Mammary microvascular endothelial cell (primary cell): ENCODE measurements around the gene TMEM109. TPM values are rescaled to one million over a fixed set of nuclear protein-coding genes. Genes with fewer than 3 reads are reported as not detected.

Experiments used
- total RNA-seq: library from RNA; depleted of rRNA; stranded (reverse); fragments of >200 nt; gene quantifications from 2 replicates; pipeline ENCODE4 v1.2.3, GENCODE V29; 2015

Gene TMEM109, protein sequence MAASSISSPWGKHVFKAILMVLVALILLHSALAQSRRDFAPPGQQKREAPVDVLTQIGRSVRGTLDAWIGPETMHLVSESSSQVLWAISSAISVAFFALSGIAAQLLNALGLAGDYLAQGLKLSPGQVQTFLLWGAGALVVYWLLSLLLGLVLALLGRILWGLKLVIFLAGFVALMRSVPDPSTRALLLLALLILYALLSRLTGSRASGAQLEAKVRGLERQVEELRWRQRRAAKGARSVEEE
- total RNA-seq: 198 and 201 TPM in 2 replicates

DNA sequence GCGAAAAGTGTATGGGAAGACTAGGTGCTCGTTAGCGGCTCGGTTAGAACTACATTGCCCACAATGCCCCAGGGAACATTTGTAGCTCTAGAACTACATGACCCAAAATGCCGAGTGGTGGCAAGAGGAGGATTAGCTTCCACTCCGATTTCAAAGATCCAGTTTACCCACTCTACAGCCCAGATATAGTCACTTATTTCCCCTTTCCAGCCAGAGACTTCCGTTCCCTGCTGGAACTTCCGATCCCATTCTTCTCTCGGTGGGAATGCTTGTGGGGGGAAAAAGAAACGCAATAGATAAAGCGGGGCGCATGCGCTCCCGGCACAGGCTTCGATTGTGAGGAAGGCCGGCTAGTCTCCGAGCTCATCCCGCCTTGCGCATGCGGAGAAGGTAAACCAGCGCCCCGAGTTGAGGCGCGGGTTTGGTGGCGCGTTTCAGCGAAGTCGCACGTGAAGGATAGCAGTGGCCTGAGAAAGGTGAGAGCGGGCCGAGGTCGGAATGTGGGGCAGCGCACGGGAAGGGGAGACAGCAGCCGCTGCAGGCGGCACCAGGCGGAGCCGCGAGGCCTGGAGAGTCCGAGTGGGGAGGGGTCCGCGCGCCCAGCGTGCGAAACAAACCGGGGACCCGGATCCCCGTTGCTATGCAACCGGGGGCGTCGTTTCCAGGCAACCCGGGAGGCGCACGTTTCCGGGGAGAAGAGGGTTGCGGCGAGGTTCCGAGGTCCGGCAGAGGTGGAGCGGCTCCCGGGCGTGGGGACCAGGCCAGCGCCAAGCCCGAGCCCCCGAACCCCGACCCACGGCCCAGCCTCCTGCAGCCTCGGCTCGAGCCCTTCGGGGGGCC is at the start of gene TMEM109:
TMEM109 (plus strand) TSS at position 366 of the 840 bp plus-strand sequence. CDS start 5,536 bp downstream, outside the sequence.

GRCh38 chr11:60866911-60867870 is 46.8 kb upstream of the TMEM109 start, which contains the start of gene ZP1:
TSS of gene ZP1 (plus strand) at chr11:60867542. CDS start at chr11:60867562, 20 bp downstream.

DNA sequence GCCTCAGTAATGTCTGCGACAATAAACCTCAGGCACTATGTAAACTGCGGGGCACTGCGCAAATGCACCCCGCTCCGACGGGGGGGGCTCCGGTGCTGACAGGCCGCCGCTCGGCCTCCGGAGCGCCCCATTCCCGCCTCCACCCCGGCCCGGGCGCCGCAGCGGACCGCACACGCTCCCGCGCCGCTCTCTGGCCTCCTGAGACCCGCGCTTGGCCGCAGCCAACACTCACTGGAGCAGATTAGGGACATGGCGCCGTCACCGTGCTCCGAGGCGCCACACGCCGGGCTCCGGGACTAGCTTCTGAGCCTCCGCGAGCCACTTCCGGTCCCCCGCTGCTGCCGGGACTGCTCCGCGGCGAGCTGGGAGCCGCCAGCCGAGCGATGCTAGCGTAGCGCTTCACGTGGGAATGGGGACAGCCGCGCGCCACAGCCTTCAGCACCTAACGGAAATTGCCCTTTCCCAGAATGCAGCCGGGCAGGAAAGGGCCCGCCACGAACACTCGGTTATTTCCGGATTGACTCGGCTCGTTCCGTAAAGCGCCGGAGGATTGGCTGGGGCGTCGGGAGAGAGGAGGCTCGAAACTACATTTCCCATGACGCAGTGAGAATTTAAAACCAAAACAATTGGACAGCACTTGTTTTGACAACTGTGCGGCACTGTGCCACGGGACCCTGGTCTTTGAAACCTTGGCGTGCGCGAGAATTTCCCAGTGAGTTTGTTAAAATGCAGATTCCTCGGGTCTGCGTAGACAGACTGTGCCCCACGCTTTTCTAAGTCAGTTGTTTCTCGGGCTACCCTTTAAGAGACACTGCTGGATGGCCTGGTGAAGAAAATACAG is 7.6 kb upstream of the TMEM109 start, which contains the start of gene PRPF19:
PRPF19 (minus strand) TSS at position 454 of the 841 bp plus-strand sequence; CDS start at position 251, 203 bp downstream.

GRCh38 chr11:60924110-60924905 is 10.3 kb downstream of the TMEM109 start, which contains the start of gene TMEM132A:
TSS of gene TMEM132A (plus strand) at chr11:60924460. CDS start at chr11:60924634, 174 bp downstream.

DNA sequence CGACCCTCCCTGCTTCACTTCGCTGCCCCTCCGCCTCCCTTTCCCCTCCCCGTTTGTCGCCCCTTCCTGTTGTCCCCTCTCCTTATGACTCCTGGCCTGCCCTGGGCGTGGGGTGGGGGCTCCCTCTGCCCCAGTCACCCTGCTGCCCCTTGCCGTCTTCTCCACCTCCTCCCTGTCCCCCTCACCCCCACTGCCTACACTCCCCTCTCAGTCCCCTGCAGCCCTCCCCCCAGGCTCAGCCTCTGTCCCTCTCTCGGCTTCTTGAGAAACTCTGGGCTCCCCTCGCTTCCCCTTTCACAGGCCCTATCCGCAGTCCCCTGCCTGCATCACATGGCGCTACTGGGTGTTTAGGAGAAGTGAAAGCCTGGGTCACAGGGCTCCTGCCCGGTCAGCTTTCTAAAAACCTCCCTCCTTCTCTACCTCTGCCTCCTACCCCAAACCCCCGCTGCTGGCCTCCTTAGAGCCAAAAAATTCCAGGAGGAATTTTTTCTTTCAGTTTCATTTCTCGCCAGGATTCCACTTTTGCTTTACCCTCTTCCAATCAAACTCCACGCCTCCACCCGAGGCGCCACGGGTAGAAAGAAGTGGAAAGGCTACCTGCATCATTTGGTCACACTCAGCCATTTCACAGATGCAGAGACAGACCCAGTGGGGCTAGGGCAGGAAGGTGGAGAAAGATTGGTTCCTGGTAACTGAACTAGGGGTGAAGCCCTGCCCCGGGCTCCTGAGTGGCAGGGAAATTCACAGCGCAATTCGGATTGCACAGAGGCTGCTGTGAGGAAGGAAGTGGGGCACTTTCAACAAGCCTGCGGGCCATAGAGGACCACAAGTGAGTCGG is 38.2 kb downstream of the TMEM109 start, which contains the start of gene SLC15A3:
SLC15A3 (minus strand) TSS at position 273 of the 838 bp plus-strand sequence. CDS start 625 bp downstream, outside the sequence.

DNA sequence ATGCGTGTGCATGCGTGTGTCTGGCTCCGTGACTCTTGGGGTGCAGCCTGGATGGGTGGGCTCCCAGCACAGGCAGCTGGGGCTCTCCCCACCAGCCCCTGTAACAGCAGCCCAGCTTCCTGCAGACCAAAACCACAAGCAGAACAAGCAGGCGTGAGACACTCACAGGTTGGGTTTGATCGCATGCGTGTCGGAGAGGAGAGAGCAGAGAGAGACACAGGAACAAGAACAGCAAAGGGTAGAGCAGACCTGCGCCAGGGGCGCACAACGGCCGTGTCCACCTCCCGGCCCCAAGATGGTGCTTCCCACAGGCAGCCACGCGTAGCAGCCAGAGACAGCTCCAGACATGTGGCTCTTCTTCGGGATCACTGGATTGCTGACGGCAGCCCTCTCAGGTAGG is 57.6 kb downstream of the TMEM109 start, which contains the start of gene CD6:
CD6 (plus strand) TSS at position 161 of the 400 bp plus-strand sequence; CDS start at position 347, 186 bp downstream.

Other genes with a start within 250 kb of the TMEM109 start
- gene MS4A8, start 214.5 kb upstream of the TMEM109 start, total RNA-seq: not detected in 2 replicates
- not detected in 2 replicates for gene MS4A18, start 189.4 kb upstream of the TMEM109 start, total RNA-seq
- gene MS4A15, start 157.3 kb upstream of the TMEM109 start, total RNA-seq: not detected in 2 replicates
- gene MS4A10, start 128.8 kb upstream of the TMEM109 start, total RNA-seq: not detected in 2 replicates
- gene CCDC86, start 72.0 kb upstream of the TMEM109 start, total RNA-seq: 51.2 and 54.3 TPM in 2 replicates
- gene PTGDR2, start 58.2 kb upstream of the TMEM109 start, total RNA-seq: not detected in 2 replicates
- gene ZP1, start 46.6 kb upstream of the TMEM109 start, total RNA-seq: not detected in 2 replicates
- 115 and 121 TPM in 2 replicates for gene PRPF19, start 7.6 kb upstream of the TMEM109 start, total RNA-seq
- gene TMEM132A, start 10.3 kb downstream of the TMEM109 start, total RNA-seq: 127 and 130 TPM in 2 replicates
- gene SLC15A3, start 38.0 kb downstream of the TMEM109 start, total RNA-seq: 21.7 and 35.7 TPM in 2 replicates
- gene CD6, start 57.5 kb downstream of the TMEM109 start, total RNA-seq: not detected in 2 replicates
- not detected in 2 replicates for gene CD5, start 188.3 kb downstream of the TMEM109 start, total RNA-seq
- 17.9 and 23.6 TPM in 2 replicates for gene VPS37C, start 247.3 kb downstream of the TMEM109 start, total RNA-seq